Parathyroid adenoma (tissue), 2 donors: Measurements from ENCODE around the gene LIPT2.

ENCODE experiments used
- H2AFZ ChIP-seq: fragments of 300-600 bp; sonication (generic); one replicate; pipeline ENCODE4 v1.7.0; 2017; ENCODE audit warnings: antibody characterized with exemption, mild to moderate bottlenecking
- H3K27ac ChIP-seq: fragments of 300-600 bp; sonication (generic); one replicate; pipeline ENCODE4 v1.7.0; 2017
- H3K27me3 ChIP-seq: fragments of 300-600 bp; sonication (generic); one replicate; pipeline ENCODE4 v1.7.0; 2017; ENCODE audit warnings: low read length; ENCODE audit not compliant: control insufficient read depth, insufficient read depth
- H3K36me3 ChIP-seq: fragments of 300-600 bp; sonication (generic); one replicate; pipeline ENCODE4 v1.7.0; 2017; ENCODE audit warnings: low read length; ENCODE audit not compliant: control insufficient read depth, insufficient read depth
- H3K4me1 ChIP-seq: fragments of 300-600 bp; sonication (generic); one replicate; pipeline ENCODE4 v1.7.0; 2017; ENCODE audit warnings: control low read depth
- H3K4me2 ChIP-seq: fragments of 300-600 bp; sonication (generic); one replicate; pipeline ENCODE4 v1.7.0; 2017; ENCODE audit warnings: low read length
- H3K4me3 ChIP-seq: fragments of 300-600 bp; sonication (generic); one replicate; pipeline ENCODE4 v1.7.0; 2017; ENCODE audit warnings: low read depth, low read length
- H3K79me2 ChIP-seq: fragments of 300-600 bp; sonication (generic); one replicate; pipeline ENCODE4 v1.7.0; 2017; ENCODE audit warnings: control low read depth
- H3K9ac ChIP-seq: fragments of 300-600 bp; sonication (generic); one replicate; pipeline ENCODE4 v1.7.0; 2017; ENCODE audit warnings: mild to moderate bottlenecking
- H3K9me3 ChIP-seq: fragments of 300-600 bp; sonication (generic); one replicate; pipeline ENCODE4 v1.7.0; 2017; ENCODE audit warnings: low read length; ENCODE audit not compliant: control insufficient read depth
- TF ChIP-seq, protein P1 (sequence below): fragments of 300-600 bp; sonication (generic); IDR thresholded peaks from one replicate; pipeline ENCODE4 v1.7.0; 2017; ENCODE audit warnings: antibody characterized with exemption, mild to moderate bottlenecking
- donor health status: primary hyperparathyroidism.

LIPT2 gene

DNA sequence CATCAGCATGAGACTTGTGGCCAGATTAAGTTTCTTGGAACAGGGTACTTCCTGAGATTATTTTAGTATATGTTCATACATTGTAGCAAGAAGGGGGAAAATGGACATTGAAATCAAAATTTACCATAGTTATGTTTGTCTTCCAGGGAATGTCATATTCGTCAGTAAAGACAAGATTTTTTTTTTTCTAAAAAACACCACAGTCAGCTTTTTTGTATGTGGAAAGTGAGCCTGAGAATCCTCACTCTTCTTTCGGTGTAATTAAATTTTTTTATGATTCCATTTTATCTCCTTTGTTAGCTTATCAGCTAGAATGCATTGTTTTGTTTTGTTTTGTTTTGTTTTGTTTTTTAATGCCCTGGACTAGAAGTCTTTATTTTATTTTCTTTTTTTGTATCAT is 31.5 kb upstream of the LIPT2 start:
- Histone ChIP-seq H3K4me2 (no peak overlapping the region), H3K4me3 (no peak overlapping the region), H3K36me3 (no peaks in the 10 kb centered on the region), H3K27ac (no peak overlapping the region), H3K9me3 (no peaks in the 10 kb centered on the region), H3K79me2 (no peaks in the 10 kb centered on the region), H2AFZ (no peak overlapping the region), H3K27me3 (no peaks in the 10 kb centered on the region), H3K9ac (no peak overlapping the region), H3K4me1 (no peaks in the 10 kb centered on the region)
- TF ChIP-seq, protein P1, sequence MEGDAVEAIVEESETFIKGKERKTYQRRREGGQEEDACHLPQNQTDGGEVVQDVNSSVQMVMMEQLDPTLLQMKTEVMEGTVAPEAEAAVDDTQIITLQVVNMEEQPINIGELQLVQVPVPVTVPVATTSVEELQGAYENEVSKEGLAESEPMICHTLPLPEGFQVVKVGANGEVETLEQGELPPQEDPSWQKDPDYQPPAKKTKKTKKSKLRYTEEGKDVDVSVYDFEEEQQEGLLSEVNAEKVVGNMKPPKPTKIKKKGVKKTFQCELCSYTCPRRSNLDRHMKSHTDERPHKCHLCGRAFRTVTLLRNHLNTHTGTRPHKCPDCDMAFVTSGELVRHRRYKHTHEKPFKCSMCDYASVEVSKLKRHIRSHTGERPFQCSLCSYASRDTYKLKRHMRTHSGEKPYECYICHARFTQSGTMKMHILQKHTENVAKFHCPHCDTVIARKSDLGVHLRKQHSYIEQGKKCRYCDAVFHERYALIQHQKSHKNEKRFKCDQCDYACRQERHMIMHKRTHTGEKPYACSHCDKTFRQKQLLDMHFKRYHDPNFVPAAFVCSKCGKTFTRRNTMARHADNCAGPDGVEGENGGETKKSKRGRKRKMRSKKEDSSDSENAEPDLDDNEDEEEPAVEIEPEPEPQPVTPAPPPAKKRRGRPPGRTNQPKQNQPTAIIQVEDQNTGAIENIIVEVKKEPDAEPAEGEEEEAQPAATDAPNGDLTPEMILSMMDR: no peak

- Histone ChIP-seq H3K27me3 (no peaks in the 10 kb centered on the region), H2AFZ (no peak overlapping the region), H3K79me2 (no peaks in the 10 kb centered on the region), H3K4me1 (no peaks in the 10 kb centered on the region), H3K4me3 (no peak overlapping the region), H3K9me3 (no peaks in the 10 kb centered on the region), H3K36me3 (no peaks in the 10 kb centered on the region), H3K4me2 (no peak overlapping the region), H3K27ac (no peak overlapping the region), H3K9ac (no peak overlapping the region)
- TF ChIP-seq, protein P1: no peak
These were observed 31.0 kb upstream of the LIPT2 start for GRCh38 chr11:74524501-74524900.

DNA sequence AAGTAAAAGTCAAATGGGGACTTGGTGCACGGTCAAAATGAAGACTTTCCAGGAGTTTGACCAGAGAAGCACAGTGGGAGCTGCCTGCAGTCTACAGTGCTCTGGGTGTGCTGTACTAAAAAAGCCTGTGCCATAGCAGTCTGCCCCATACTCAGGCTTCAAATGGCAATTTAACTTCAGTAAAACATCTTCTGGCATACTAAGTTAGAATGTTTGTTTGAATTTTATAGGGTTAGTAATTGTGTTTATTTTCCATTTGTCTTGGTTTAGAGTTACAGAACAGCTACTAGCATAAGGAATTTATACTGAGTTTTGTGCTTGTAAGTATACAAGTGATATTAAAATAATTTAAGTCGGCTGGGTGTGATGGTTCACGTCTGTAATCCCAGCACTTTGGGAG is 29.3 kb upstream of the LIPT2 start:
- no peaks in the 10 kb centered on the region for H3K27me3 ChIP-seq
- H3K4me3 ChIP-seq: no peak overlapping the region
- no peaks in the 10 kb centered on the region for H3K36me3 ChIP-seq
- no peaks in the 10 kb centered on the region for H3K9me3 ChIP-seq
- H3K4me2 ChIP-seq: no peak overlapping the region
- TF ChIP-seq, protein P1: no peak
- H3K79me2 ChIP-seq: no peaks in the 10 kb centered on the region
- H3K9ac ChIP-seq: no peak overlapping the region
- no peak overlapping the region for H3K27ac ChIP-seq
- no peak overlapping the region for H2AFZ ChIP-seq
- no peaks in the 10 kb centered on the region for H3K4me1 ChIP-seq

- no peaks in the 10 kb centered on the region for H3K79me2 ChIP-seq
- no peaks in the 10 kb centered on the region for H3K36me3 ChIP-seq
- H3K27ac ChIP-seq: peak overlapping the region; percentile 24
- TF ChIP-seq, protein P1: no peak
- no peak overlapping the region for H3K4me3 ChIP-seq
- H3K4me2 ChIP-seq: no peak overlapping the region
- H3K9ac ChIP-seq: no peak overlapping the region
- no peak overlapping the region for H2AFZ ChIP-seq
- H3K9me3 ChIP-seq: no peaks in the 10 kb centered on the region
- no peaks in the 10 kb centered on the region for H3K27me3 ChIP-seq
- no peaks in the 10 kb centered on the region for H3K4me1 ChIP-seq
These were observed 28.2 kb upstream of the LIPT2 start for GRCh38 chr11:74521666-74522252.

DNA sequence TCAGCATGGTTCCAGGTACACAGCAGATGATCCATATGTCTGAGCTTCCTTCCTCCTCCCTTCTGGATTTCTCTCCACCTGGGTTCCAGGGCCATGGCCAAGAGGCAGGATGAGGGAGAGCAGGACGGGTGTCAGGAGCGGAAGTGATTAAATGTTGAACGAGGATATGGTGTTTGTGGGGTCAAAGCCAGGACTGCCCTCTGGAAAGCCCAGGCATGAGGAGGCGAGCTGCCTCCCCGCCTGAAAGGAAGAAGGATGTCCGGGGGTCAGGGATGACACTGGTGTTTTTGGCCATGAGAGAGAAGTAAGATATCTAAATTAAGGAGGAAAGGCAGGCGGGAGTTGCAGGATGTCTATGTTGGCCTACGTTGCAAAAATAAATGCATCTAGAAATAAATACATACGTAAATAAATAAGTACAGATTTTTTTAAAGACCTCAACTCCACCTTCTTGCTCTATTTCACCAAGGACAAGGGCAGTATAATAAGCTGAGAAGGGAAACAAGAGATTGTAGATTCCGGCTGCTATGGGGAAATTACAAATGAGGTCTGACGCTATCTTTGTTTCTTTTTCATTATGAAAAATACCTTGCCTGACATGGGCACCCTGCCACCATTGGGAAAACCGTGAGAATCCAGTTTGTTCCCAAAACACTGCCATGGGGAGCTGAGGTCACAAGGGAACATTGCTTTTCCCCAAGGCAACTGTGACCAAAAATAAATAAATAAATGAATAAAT is 27.6 kb upstream of the LIPT2 start:
- H3K4me3 ChIP-seq: no peak overlapping the region
- H3K79me2 ChIP-seq: no peaks in the 10 kb centered on the region
- TF ChIP-seq, protein P1: no peak
- H3K36me3 ChIP-seq: no peaks in the 10 kb centered on the region
- no peaks in the 10 kb centered on the region for H3K9me3 ChIP-seq
- no peak overlapping the region for H3K9ac ChIP-seq
- H3K27me3 ChIP-seq: no peaks in the 10 kb centered on the region
- H3K4me2 ChIP-seq: no peak overlapping the region
- H2AFZ ChIP-seq: no peak overlapping the region
- H3K27ac ChIP-seq: peak overlapping the region; percentile 24
- H3K4me1 ChIP-seq: no peaks in the 10 kb centered on the region
